IPS DF 6.9 (cell line): ENCODE data around the gene SEC14L2.

Experiments used
- DNase-seq: peaks from one replicate; pipeline ENCODE4 v3.0.0-alpha.2; 2013; ENCODE audit warnings: low read depth, low spot score
- H3K27ac ChIP-seq: one replicate; pipeline ENCODE4 v1.5.1; 2013; ENCODE audit warnings: low read length, control low read depth
- H3K27me3 ChIP-seq: 2 replicates; pipeline ENCODE4 v1.6.1; 2013; ENCODE audit warnings: mild to moderate bottlenecking, low read length; ENCODE audit not compliant: control insufficient read depth, insufficient read depth
- H3K36me3 ChIP-seq: 2 replicates; pipeline ENCODE4 v1.6.1; 2013; ENCODE audit warnings: low read length; ENCODE audit not compliant: control insufficient read depth, insufficient read depth
- H3K4me1 ChIP-seq: 2 replicates; pipeline ENCODE4 v1.6.1; 2013; ENCODE audit warnings: low read length; ENCODE audit not compliant: control insufficient read depth, insufficient read depth
- H3K4me3 ChIP-seq: 2 replicates; pipeline ENCODE4 v1.5.1; 2013; ENCODE audit warnings: mild to moderate bottlenecking, low read length
- H3K9me3 ChIP-seq: 2 replicates; pipeline ENCODE4 v1.6.1; 2013; ENCODE audit warnings: low read length, inconsistent platforms; ENCODE audit not compliant: control insufficient read depth, insufficient read depth
- WGBS: extraction: QIAGEN DNeasy Blood & Tissue Kit; methylation state at CpG from one replicate; pipeline ENCODE4 v1.1.7; 2013; ENCODE audit warnings: mixed read lengths, missing lambda C conversion rate; ENCODE audit not compliant: insufficient read length, insufficient coverage; 5-methylcytosine and 5-hydroxymethylcytosine counted together

SEC14L2 gene

DNA sequence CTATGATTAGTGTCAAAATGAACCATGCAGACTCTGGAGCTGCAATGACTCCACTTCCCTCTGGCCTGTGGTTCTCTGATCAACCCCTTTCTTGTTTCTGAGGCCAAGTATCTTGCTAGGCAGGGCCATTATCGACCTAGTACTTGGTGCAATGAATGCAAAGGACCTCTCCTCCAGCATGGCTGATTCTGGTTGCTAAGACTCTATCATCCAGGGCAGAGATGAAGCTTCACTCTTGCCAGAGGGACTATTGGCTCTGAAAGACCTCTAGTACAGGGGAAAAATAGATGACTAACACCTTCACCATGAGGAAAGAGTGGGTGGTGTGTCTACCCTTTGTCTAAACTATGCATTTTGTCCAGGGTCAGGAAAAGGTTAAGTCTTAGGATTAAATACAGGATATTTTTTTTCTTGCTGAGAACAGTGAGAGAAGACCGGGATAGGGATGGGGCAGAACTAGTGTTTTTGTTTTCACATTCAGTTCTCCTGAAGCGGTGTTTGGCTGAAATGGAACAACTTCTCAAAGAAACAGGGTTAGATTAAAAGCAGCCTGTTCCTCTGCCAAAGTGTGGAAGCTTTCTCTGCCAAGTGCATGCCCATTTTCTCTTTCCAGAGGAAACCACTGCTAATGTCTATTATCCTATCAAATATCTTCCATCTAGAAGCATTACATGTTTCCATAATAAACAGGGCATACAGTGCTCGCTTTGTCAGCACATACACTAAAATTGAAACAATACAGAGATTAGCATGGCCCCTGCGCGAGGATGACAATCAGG, 23.7 kb downstream of the SEC14L2 start:
- DNase-seq, result no peak
- no peak overlapping the region for H3K4me3 ChIP-seq
- H3K27ac ChIP-seq, result no peak overlapping the region
- H3K36me3 ChIP-seq, result peaks cover 7% of the 10 kb centered on the region; the same call in 1 of the 2 replicates
- H3K4me1 ChIP-seq, result peaks cover 3% of the 10 kb centered on the region; the same call in 1 of the 2 replicates
- H3K9me3 ChIP-seq, result no peaks in the 10 kb centered on the region
- WGBS, result no CpG with 5 or more reads among the region's 6 CpGs
- no peaks in the 10 kb centered on the region for H3K27me3 ChIP-seq

DNA sequence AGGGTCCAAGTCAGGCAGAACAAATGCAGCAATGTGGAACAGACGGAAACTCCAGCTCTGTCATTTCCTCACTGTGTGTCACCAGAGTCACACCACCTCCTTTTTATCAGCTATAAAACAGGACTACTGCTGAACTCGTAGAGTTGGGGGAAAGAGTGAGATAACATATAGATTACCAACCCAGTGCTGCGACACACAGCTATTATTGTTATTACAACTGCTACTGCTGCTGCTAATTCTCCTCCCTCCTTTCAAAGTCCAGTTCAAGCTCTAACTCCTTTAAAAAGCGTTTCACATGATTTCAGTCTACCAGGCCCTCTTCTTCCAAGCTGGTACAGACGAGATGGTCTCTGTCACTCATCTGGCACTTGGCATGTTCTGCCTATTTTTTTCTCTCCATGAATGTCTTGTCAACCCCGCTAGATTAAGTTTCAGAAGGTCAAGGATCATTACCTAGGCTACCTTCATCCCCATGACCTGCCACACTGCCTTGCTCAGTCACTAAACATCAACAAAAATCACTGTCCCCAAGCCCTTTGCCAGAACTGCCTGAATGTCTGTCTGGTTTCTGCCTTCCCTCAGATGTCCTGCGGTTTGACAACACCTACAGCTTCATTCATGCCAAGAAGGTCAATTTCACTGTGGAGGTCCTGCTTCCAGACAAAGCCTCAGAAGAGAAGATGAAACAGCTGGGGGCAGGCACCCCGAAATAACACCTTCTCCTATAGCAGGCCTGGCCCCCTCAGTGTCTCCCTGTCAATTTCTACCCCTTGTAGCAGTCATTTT, 25.1 kb downstream of the SEC14L2 start:
- WGBS, result no CpG with 5 or more reads among the region's 8 CpGs
- Histone ChIP-seq H3K27me3 (no peaks in the 10 kb centered on the region), H3K36me3 (peaks cover 5% of the 10 kb centered on the region; the same call in 1 of the 2 replicates), H3K27ac (no peak overlapping the region), H3K9me3 (no peaks in the 10 kb centered on the region), H3K4me3 (no peak overlapping the region), H3K4me1 (peaks cover 3% of the 10 kb centered on the region; the same call in 1 of the 2 replicates)
- DNase-seq, result no peak

DNA sequence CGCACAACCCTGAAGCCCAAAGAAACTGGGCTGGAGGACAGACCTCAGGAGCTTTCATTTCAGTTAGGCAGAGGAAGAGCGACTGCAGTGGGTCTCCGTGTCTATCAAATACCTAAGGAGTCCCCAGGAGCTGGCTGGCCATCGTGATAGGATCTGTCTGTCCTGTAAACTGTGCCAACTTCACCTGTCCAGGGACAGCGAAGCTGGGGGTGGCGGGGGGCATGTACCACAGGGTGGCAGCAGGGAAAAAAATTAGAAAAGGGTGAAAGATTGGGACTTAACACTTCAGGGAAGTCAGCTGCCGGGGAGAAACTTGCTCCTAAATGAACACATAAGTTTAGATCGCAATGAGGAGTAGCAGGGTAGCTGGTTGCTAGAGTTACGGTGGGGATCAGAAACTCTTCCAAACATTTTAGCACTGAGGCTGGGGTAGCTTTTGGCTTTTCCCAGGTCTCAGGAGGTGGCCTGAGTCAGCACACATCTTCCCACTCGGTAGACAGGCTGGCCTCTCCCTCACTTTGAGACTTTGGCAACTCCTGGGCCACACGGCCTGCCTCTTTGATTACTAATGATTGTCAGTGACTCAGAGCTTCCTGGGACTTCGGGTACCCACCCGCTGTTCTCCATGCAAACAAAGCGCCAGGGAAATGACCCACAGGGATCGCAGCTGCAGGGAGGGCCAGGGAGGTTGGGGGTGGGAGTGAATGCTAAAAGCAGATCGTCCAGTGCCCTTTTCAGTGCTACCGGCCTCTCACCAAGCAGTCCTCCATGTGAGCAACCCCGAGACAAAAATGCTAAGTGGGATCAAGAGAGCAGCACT, 25.9 kb downstream of the SEC14L2 start:
- H3K4me1 ChIP-seq, result peaks cover 3% of the 10 kb centered on the region; the same call in 1 of the 2 replicates
- no peak overlapping the region for H3K27ac ChIP-seq
- DNase-seq, result no peak
- peaks cover under 1% of the 10 kb centered on the region; the same call in 1 of the 2 replicates for H3K36me3 ChIP-seq
- WGBS, result no CpG with 5 or more reads among the region's 18 CpGs
- H3K9me3 ChIP-seq, result no peaks in the 10 kb centered on the region
- no peaks in the 10 kb centered on the region for H3K27me3 ChIP-seq
- peak overlapping the region; percentile 39; the same call in 1 of the 2 replicates for H3K4me3 ChIP-seq

DNA sequence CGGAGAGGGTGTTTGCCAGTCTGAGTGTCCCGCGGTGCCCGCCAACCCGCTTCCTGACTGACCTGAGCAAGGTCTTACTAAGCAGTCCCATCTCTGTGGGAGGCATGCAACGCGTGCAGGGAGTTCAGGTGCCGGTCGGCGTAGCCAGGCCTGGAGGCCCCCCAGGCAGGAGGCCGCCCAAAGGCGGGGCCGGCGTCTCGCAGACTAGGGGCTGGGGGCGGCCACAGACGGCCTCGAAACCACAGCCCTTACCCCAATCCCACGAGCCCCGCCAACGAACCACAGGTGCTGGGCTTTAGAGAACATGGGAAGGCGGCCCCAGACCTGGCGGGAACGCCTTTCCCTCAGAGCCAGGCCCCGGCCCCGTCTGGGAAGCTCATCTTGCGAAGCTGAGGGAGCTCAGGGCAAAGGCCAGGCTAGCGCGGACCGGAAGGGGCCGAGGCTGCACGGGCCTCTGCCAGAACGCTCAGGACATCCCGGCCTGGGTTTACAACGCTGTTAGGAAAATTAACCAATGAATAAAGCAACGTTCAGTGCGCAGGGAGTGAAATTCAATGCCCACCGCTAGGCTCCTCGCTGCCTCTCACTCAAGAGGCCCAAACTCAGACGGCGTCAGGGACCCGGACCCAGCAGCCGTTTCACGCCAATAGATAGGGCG, 26.6 kb downstream of the SEC14L2 start:
- Histone ChIP-seq H3K4me1 (peaks cover 3% of the 10 kb centered on the region; the same call in 1 of the 2 replicates), H3K36me3 (peaks cover 3% of the 10 kb centered on the region; the same call in 1 of the 2 replicates), H3K4me3 (peak overlapping the region; percentile 39; the same call in 1 of the 2 replicates), H3K27me3 (no peaks in the 10 kb centered on the region), H3K9me3 (no peaks in the 10 kb centered on the region), H3K27ac (no peak overlapping the region)
- no peak for DNase-seq
- no CpG with 5 or more reads among the region's 45 CpGs for WGBS

DNA sequence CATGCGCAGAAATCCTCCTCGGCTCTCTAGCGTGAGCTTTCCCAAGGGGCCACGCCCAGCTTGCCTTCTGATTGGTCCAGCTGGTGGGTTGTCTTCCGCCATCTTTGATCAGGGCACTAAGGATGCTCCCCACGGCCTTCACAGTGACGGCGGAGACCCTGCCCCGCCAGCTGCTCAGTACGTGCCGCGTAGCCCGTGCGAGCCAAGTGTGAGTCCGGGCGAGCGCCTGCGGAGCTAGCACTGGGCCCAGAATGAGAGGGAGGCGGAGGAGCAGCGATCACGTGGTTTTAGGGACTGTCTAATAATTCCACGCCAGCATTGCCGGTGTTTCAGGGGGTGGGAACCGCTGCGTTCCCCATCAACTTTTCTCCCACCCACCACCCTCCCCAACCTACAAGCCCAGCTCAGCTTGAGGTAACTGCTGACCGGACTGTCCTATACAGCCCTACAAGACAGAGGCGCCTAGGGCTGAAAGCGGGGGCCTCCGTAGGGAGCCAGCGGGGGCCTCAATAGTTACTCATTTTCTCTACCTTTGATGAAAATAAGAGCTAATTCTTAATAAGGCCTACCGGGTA, 27.2 kb downstream of the SEC14L2 start:
- H3K36me3 ChIP-seq, result peaks cover 7% of the 10 kb centered on the region; the same call in 1 of the 2 replicates
- peak; percentile 100 for DNase-seq
- no peaks in the 10 kb centered on the region for H3K27me3 ChIP-seq
- H3K4me1 ChIP-seq, result peaks cover 3% of the 10 kb centered on the region; the same call in 1 of the 2 replicates
- no peak overlapping the region for H3K27ac ChIP-seq
- no peaks in the 10 kb centered on the region for H3K9me3 ChIP-seq
- H3K4me3 ChIP-seq, result peak overlapping the region; percentile 24; the same call in 1 of the 2 replicates
- WGBS, result no CpG with 5 or more reads among the region's 31 CpGs

DNA sequence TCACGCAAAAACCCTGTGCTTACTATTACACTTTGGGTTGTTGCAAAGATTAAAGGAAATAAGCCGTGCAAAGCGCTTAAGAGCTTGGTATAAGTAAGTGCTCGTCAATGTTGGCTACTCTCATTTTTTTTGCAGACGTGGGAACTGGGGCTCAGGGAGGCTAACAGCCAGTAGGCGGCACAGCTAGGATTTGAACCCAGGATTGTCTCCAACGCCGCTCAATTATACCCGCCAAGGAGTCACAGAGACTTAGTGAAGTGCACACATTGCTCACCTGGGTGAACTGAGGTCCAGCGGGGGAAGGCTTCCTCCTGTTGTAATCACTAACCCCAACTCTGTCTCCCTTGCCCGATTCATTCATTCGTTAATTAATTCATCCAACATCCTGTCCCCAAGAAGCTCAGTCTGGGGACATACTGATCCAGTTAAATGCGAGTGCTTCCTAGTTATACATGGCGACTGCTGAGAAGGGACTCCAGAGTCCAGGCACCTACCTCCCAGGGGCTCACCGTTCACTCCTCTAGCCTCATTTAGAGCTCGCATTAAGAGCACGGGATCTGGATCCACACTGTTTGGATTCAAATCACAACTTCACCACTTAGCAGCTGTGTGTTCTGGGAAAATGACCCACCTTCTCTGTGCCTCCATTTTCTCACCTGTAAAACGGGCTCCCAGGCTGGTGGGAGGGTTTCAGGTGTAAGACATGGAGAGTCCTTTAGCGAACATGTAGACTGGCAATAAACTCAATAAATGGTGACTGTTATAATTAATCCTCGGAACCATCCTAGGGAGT, 27.9 kb downstream of the SEC14L2 start:
- Histone ChIP-seq H3K4me1 (peaks cover 3% of the 10 kb centered on the region; the same call in 1 of the 2 replicates), H3K9me3 (no peaks in the 10 kb centered on the region), H3K36me3 (peaks cover 7% of the 10 kb centered on the region; the same call in 1 of the 2 replicates), H3K4me3 (peak overlapping the region; percentile 24; the same call in 1 of the 2 replicates), H3K27me3 (no peaks in the 10 kb centered on the region), H3K27ac (no peak overlapping the region)
- DNase-seq, result no peak
- no CpG with 5 or more reads among the region's 20 CpGs for WGBS

DNA sequence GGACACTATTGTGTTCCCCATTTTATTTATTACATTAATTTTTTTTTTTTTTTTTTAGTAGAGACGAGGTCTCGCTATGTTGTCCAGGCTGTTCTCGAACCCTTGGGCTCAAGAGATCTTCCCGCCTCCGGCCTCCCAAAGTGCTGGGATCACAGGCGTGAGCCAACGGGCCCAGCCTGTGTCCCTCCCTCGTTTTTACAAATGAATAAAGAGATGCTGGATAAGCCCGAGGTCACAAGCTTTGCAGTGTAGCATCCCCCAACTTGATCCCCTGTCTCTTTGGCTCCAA, 28.5 kb downstream of the SEC14L2 start:
- no peak for DNase-seq
- peaks cover 5% of the 10 kb centered on the region; the same call in 1 of the 2 replicates for H3K4me1 ChIP-seq
- H3K4me3 ChIP-seq, result peak overlapping the region; percentile 84; the same call in 1 of the 2 replicates
- no CpG with 5 or more reads among the region's 9 CpGs for WGBS
- H3K27ac ChIP-seq, result no peak overlapping the region
- no peaks in the 10 kb centered on the region for H3K9me3 ChIP-seq
- no peaks in the 10 kb centered on the region for H3K27me3 ChIP-seq
- peaks cover 7% of the 10 kb centered on the region; the same call in 1 of the 2 replicates for H3K36me3 ChIP-seq

DNA sequence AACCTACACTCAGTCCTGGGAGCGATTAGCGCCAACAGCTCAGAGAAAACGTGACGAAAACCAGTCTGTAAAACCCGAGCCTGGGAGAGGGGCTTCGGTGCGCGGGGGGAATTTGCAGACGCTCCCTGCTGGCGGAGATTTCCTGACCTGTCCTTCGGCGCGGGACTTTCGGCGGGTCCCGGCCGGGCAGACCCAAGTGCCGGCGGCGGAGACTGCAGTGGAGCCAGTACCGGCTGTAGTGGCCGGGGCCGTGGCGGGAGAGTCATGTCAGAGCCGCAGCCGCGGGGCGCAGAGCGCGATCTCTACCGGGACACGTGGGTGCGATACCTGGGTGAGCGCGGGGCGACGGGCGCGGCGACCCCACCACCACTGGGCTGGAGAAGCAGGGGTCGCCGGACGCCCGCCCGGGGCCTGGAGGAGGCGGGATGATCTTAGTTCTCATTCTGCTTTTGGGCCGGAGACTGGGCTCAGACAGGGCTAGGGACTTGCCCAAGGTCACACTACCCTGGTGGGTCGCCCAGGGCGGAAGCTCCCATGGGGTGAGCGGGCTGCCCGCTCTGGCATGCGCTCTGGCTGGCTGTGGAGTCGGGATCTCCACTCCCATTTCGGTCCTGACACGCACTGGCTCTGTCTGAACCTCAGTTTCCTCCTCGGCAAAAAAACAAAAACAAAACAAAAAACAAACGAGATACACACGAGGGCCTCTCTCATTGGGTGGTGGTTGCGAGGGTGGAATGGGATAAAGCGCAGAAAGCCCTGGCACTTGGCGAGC, 29.0 kb downstream of the SEC14L2 start, which contains the start of gene MTFP1:
Gene MTFP1 (plus strand): TSS at position 153 of the 772 bp plus-strand sequence. CDS start 112 bp downstream, at position 265.
- Histone ChIP-seq H3K27me3 (no peaks in the 10 kb centered on the region), H3K27ac (no peak within 1 kb of the TSS), H3K36me3 (peaks cover 7% of the 10 kb centered on the region; the same call in 1 of the 2 replicates), H3K9me3 (no peaks in the 10 kb centered on the region), H3K4me1 (peaks cover 5% of the 10 kb centered on the region; the same call in 1 of the 2 replicates), H3K4me3 (peak within 1 kb of the TSS; percentile 84)
- no CpG with 5 or more reads among the region's 61 CpGs for WGBS
- no peak for DNase-seq
